ENCODE data around the gene GTF3C5.
"Not testable (repeated sequence)": the region's sequence is repeated elsewhere in the genome, so short reads cannot be mapped to it uniquely, and the experiment has no call there.

The GTF3C5 gene

GRCh38 chr9:133037775-133038515 lies 7.1 kb downstream of the GTF3C5 start:
- DNase-seq, result no peak
- no peaks in the 10 kb centered on the region for H3K9me3 ChIP-seq
- no peaks in the 10 kb centered on the region for H3K27me3 ChIP-seq
- no peak overlapping the region for H3K27ac ChIP-seq
- intact Hi-C loops (cut with DNase I; ENCODE audit: low total_unique reads), result no loop called here
- H3K36me3 ChIP-seq, result peaks cover 10 to 15% (median 13%) of the 10 kb centered on the region in 3 donors
- H3K4me1 ChIP-seq, result peaks cover 0 to 13% (median 2%) of the 10 kb centered on the region in 4 donors
- TF ChIP-seq, protein P1, sequence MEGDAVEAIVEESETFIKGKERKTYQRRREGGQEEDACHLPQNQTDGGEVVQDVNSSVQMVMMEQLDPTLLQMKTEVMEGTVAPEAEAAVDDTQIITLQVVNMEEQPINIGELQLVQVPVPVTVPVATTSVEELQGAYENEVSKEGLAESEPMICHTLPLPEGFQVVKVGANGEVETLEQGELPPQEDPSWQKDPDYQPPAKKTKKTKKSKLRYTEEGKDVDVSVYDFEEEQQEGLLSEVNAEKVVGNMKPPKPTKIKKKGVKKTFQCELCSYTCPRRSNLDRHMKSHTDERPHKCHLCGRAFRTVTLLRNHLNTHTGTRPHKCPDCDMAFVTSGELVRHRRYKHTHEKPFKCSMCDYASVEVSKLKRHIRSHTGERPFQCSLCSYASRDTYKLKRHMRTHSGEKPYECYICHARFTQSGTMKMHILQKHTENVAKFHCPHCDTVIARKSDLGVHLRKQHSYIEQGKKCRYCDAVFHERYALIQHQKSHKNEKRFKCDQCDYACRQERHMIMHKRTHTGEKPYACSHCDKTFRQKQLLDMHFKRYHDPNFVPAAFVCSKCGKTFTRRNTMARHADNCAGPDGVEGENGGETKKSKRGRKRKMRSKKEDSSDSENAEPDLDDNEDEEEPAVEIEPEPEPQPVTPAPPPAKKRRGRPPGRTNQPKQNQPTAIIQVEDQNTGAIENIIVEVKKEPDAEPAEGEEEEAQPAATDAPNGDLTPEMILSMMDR (IDR thresholded peaks at IDR 0.05), result no peak
- H3K4me3 ChIP-seq, result no peak overlapping the region

DNA sequence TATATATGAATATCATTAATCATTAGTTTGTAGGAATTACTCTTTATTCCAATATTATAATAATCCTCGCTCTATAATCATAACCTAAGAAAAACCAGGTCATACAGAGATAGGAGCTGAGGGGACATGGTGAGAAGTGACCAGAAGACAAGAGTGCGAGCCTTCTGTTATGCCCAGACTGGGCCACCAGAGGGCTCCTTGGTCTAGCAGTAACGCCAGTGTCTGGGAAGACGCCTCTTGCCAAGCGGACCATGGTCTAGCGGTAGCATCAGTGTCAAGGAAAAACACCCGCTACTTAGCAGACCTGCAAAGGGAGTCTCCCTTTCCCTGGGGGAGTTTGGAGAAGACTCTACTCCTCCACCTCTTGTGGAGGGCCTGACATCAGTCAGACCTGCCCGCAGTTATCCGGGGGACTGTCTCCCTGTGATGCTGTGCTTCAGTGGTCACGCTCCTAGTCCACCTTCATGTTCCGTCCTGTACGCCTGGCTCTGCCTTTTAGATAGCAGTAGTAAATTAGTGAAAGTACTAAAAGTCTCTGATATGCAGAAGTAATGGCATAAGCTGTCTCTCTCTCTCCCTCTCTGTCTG lies 10.2 kb downstream of the GTF3C5 start:
- H3K4me1 ChIP-seq; H3K9me3 ChIP-seq; intact Hi-C loops (cut with DNase I; ENCODE audit: low total_unique reads); H3K4me3 ChIP-seq; H3K27ac ChIP-seq; H3K27me3 ChIP-seq: not testable (repeated sequence)
- peaks cover 41 to 45% (median 42%) of the 10 kb centered on the region in 3 donors for H3K36me3 ChIP-seq
- DNase-seq, result peak in 1 of 2 donors; percentile 39
- TF ChIP-seq, protein P1 (IDR thresholded peaks at IDR 0.05), result peak; percentile 30 to 35

DNA sequence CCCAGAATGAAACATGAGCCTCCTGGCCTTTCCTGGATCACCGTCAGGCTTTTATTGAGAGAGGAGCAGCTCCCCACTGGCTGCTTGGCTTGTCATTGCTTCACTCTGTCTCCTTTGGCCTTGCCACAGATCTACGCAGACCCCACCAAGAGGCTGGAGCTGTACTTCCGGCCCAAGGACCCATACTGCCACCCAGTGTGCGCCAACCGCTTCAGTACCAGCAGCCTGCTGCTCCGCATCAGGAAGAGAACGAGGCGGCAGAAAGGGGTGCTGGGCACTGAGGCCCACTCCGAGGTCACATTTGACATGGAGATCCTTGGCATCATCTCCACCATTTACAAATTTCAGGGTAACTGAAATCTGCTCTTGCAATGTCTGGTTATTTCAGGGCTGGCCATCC lies 11.2 kb downstream of the GTF3C5 start:
- no peak overlapping the region for H3K4me3 ChIP-seq
- H3K4me1 ChIP-seq, result no peaks in the 10 kb centered on the region
- H3K9me3 ChIP-seq, result no peaks in the 10 kb centered on the region
- H3K36me3 ChIP-seq, result peaks cover 50 to 55% (median 52%) of the 10 kb centered on the region in 3 donors
- TF ChIP-seq, protein P1 (IDR thresholded peaks at IDR 0.05), result no peak
- no peaks in the 10 kb centered on the region for H3K27me3 ChIP-seq
- H3K27ac ChIP-seq, result no peak overlapping the region
- DNase-seq, result no peak
- intact Hi-C loops (cut with DNase I; ENCODE audit: low total_unique reads), result no loop called here

DNA sequence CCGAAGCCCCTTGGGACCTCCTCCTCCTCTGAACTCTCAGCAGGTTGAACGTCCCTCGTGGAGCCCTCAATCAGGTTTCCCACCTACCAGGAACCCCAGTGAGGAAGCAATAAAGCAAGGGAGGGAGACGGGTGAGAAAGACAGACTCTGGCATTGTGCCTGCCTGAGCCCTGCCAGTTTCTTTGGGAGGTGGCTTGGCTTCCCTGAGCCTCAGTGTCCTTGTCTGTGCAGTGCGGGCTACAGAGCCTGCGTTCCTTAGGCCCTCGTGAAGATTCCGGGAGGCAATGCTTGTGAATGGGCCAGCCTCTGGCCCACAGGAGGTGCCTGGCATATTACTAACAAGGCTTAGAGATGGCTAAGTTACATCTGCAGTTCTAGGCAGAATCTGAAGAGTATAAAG lies 11.9 kb downstream of the GTF3C5 start:
- no peaks in the 10 kb centered on the region for H3K4me1 ChIP-seq
- no peak for DNase-seq
- H3K27ac ChIP-seq, result no peak overlapping the region
- TF ChIP-seq, protein P1 (IDR thresholded peaks at IDR 0.05), result no peak
- no peaks in the 10 kb centered on the region for H3K9me3 ChIP-seq
- H3K4me3 ChIP-seq, result no peak overlapping the region
- peaks cover 58 to 62% (median 59%) of the 10 kb centered on the region in 3 donors for H3K36me3 ChIP-seq
- intact Hi-C loops (cut with DNase I; ENCODE audit: low total_unique reads), result no loop called here
- no peaks in the 10 kb centered on the region for H3K27me3 ChIP-seq

DNA sequence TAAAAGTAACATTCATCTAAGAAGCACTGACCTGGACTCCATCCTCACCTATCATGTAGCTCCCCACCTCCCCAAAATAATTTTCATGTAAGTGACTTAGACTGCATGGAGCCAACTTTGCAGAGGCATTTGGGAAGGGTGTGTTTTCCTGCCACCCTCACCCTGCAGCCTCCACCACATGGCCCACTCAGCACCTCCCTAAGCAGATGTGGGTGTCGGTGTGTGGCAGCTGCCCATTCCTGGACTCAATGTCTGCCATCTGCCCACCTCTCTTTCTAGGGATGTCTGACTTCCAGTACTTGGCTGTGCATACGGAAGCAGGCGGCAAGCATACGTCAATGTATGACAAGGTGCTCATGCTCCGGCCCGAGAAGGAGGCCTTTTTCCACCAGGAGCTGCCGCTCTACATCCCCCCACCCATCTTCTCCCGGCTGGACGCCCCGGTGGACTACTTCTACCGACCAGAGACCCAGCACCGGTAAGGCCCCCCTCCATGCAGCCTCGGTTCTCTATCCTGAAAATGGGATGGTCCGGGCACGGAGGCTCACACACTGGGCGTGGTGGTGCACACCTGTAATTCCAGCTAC lies 12.7 kb downstream of the GTF3C5 start:
- H3K27me3 ChIP-seq, result no peaks in the 10 kb centered on the region
- intact Hi-C loops (cut with DNase I; ENCODE audit: low total_unique reads), result no loop called here
- H3K9me3 ChIP-seq, result no peaks in the 10 kb centered on the region
- no peaks in the 10 kb centered on the region for H3K4me1 ChIP-seq
- peaks cover 61 to 69% (median 63%) of the 10 kb centered on the region in 3 donors for H3K36me3 ChIP-seq
- no peak overlapping the region for H3K4me3 ChIP-seq
- DNase-seq, result no peak
- TF ChIP-seq, protein P1 (IDR thresholded peaks at IDR 0.05), result no peak
- H3K27ac ChIP-seq, result no peak overlapping the region

Data from tibial artery (tissue), 4 donors.